C4-2B (cell line): ENCODE measurements around the gene SHANK1.

Experiments used
- CTCF ChIP-seq: fragments of 450-650 bp; conservative IDR thresholded peaks from 2 replicates; pipeline ENCODE4 v1.5.1; 2017; ENCODE audit warnings: mild to moderate bottlenecking
- ZFX ChIP-seq: fragments of 450-650 bp; IDR thresholded peaks from 2 replicates; pipeline ENCODE4 v1.6.1; 2017

GRCh38 chr19:50657222-50657669 lies 62.4 kb downstream of the SHANK1 start:
- TF ChIP-seq CTCF: no peak
- TF ChIP-seq ZFX: no peak
